Erythroblast (primary cell): ENCODE measurements around the gene LPO.

ENCODE experiments used
- GATA1 ChIP-seq: IDR thresholded peaks from 2 replicates; pipeline ENCODE4 v1.6.1; 2011; ENCODE audit warnings: low read depth, mild to moderate bottlenecking, control low read depth, low read length, moderate library complexity
- POLR2A ChIP-seq: IDR thresholded peaks from 2 replicates; pipeline ENCODE4 v1.6.1; 2011; ENCODE audit warnings: mild to moderate bottlenecking, low read length

DNA sequence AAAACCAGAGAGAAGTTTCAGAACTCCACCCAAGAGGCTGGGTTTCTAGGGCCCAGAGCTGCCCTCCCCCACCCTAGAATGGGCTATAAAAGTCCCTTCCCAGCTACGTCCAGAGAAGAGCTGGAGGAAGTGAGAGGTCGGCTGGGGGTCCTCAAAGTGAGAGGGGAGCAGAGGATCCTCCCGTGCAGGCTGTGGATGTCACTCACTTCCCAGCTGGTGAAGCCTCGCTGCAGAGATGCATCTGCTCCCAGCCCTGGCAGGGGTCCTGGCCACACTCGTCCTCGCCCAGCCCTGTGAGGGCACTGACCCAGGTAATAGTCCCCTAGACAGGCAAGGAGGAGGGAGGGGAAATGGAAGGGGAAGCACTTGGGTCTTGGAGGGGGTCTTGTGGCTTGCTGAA, 45.8 kb upstream of the LPO start, which contains the start of gene EPX:
- TF ChIP-seq POLR2A (no peak), GATA1 (no peak)
